Panc1 (cell line): ENCODE results near the gene SIRPA.

Experiments used
- TF ChIP-seq, protein P1 (sequence below), 2 experiments: IDR thresholded peaks; 2 replicates each; pipeline ENCODE4 v1.6.1; 2011 to 2012; ENCODE audit warnings: low read depth in 2 of 2, control low read depth in 1 of 2, low read length in 1 of 2, mild to moderate bottlenecking in 1 of 2, moderate library complexity in 1 of 2; ENCODE audit not compliant: insufficient read depth in 1 of 2
- TF ChIP-seq, protein P2 (sequence below): fragments of 450-650 bp; IDR thresholded peaks from 2 replicates; pipeline ENCODE4 v1.5.1; 2017; ENCODE audit warnings: mild to moderate bottlenecking

- TF ChIP-seq, protein P1, sequence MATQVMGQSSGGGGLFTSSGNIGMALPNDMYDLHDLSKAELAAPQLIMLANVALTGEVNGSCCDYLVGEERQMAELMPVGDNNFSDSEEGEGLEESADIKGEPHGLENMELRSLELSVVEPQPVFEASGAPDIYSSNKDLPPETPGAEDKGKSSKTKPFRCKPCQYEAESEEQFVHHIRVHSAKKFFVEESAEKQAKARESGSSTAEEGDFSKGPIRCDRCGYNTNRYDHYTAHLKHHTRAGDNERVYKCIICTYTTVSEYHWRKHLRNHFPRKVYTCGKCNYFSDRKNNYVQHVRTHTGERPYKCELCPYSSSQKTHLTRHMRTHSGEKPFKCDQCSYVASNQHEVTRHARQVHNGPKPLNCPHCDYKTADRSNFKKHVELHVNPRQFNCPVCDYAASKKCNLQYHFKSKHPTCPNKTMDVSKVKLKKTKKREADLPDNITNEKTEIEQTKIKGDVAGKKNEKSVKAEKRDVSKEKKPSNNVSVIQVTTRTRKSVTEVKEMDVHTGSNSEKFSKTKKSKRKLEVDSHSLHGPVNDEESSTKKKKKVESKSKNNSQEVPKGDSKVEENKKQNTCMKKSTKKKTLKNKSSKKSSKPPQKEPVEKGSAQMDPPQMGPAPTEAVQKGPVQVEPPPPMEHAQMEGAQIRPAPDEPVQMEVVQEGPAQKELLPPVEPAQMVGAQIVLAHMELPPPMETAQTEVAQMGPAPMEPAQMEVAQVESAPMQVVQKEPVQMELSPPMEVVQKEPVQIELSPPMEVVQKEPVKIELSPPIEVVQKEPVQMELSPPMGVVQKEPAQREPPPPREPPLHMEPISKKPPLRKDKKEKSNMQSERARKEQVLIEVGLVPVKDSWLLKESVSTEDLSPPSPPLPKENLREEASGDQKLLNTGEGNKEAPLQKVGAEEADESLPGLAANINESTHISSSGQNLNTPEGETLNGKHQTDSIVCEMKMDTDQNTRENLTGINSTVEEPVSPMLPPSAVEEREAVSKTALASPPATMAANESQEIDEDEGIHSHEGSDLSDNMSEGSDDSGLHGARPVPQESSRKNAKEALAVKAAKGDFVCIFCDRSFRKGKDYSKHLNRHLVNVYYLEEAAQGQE (IDR thresholded peaks at IDR 0.05; ENCODE audit: insufficient read depth in 1 of 2, low read depth in 2 of 2, low read length in 1 of 2) = no peak
- TF ChIP-seq, protein P2, sequence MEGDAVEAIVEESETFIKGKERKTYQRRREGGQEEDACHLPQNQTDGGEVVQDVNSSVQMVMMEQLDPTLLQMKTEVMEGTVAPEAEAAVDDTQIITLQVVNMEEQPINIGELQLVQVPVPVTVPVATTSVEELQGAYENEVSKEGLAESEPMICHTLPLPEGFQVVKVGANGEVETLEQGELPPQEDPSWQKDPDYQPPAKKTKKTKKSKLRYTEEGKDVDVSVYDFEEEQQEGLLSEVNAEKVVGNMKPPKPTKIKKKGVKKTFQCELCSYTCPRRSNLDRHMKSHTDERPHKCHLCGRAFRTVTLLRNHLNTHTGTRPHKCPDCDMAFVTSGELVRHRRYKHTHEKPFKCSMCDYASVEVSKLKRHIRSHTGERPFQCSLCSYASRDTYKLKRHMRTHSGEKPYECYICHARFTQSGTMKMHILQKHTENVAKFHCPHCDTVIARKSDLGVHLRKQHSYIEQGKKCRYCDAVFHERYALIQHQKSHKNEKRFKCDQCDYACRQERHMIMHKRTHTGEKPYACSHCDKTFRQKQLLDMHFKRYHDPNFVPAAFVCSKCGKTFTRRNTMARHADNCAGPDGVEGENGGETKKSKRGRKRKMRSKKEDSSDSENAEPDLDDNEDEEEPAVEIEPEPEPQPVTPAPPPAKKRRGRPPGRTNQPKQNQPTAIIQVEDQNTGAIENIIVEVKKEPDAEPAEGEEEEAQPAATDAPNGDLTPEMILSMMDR = no peak
These were observed 3.2 kb upstream of the SIRPA start for GRCh38 chr20:1892119-1892385.
